Activated CD4-positive, CD25-positive, alpha-beta regulatory T cell (primary cell): Measurements from ENCODE around the gene RB1.
"Not testable (repeated sequence)": the region's sequence is repeated elsewhere in the genome, so short reads cannot be mapped to it uniquely, and the experiment has no call there.

ENCODE experiments used
- DNase-seq, 4 experiments: peaks; one replicate each; lab custom pipeline; 2025; lab: John Stamatoyannopoulos, UW

RB1 gene

GRCh38 chr13:48410199-48410598, 106.6 kb downstream of the RB1 start:
- DNase-seq = no peak

DNA sequence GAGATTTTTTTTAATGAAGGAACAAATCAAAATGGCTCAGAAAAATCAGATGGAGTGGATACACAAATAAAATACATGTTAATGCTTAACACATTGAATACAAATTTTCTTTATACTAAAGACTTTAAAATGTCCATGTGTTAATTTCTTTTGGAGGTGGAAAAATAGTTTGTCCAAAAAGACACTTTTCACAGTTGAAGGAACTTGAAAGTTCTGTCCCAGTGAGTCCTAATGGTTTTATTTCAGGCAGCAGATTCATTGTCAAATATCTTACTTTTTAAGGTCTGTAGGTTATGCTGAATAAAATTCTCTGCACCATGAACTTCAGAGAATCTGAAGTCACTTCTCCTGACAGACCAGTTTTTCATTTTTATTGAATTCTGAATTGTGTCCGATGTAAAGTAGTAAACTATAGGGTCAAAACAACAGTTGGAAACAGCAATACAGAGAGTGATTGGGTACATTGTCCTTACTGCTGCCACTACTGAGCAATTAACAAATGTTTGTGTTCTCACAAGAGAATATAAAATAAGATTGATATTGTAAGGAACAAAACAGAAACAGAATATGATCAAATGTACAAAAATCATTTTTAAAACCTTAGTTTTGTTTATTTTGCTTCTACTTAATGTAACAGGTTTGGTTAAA, 107.7 kb downstream of the RB1 start:
- no peak for DNase-seq

DNA sequence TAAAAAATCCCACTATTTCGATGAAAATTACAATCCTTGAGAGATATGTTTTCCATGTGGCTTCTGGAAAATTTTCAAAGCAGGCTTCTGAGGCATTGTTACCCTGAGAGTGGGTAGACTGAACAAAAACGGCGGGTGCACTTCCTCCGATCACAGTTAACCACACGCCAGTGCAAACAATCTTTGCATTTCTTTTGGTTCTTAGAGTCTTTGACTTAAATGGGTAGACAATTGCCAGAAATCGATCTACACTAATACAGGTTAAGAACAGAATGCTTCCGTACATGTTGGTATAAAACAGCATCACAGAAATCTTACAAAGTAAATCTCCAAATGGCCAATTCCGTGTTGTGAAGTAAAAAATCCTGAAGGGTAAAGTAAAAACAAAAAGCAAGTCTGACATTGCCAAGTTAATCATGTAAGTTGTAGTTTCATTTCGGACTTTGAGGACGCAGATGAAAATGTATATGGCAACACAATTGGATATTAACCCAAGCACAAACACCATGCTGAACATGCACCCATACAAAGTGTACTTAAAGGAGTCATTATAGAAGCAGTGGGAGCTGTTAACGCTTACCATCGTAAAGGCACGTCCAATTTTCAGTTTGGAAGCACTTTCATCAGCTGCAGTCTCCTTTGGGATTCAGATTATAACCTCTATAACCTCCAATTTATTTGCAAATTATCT, 108.4 kb downstream of the RB1 start:
- DNase-seq = peak in 2 of 4 experiments; percentile 2 to 13

GRCh38 chr13:48412881-48413351, 109.4 kb downstream of the RB1 start, which contains the start of gene LPAR6:
Gene LPAR6 (minus strand): TSS chr13:48413113. CDS start chr13:48412423, 690 bp downstream.
- DNase-seq = no peak

DNA sequence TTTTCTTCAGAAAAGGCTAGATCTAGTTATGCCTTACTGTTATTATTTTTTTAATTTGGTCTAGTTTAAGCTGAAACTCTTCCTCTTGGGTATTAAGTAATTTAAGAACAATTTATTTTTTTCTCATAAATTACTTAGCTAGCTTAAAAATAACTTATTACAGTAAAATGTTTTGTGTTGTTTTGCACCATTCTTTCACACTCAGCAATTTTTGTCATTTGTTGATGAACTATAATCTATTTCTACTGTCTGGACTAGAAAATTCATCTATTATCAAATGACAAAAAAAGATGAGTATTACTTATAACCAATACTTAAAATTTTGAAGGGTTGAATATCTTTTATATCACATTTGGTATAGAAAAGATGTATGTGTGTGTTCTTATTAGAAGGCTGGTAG, 111.0 kb downstream of the RB1 start:
- DNase-seq = no peak

GRCh38 chr13:48415516-48415915, 112.0 kb downstream of the RB1 start:
- DNase-seq = no peak

DNA sequence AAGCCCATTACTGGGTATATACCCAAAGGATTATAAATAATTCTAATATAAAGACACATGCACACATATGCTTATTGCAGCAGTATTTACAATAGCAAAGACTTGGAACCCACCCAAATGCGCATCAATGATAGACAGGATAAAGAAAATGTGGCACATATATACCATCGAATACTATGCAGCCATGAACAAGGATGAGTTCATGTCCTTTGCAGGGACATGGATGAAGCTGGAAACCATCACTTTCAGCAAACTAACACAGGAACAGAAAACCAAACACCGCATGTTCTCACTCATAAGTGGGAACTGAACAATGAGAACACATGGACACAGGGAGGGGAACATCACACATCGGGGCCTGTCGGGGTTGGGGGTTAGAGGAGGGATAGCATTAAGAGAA, 118.5 kb downstream of the RB1 start:
- not testable (repeated sequence) for DNase-seq

DNA sequence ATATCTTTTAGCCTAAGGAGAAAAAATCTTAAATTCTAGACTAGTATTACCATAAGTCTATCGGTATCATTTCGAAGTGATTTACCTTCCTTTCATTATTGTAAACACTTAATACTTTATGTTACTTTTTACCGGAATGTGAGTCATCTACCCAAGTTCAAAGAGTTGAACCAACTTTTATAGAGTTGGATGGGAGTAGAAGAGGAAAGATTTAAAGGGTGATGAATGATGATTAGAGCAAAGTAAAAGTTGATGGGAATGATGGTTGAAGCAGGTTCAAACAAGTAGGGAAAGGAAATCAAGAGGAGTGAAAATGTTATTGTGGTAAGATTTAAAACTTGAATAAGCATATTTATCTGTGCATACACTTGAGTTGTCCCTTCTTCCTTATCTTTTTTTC, 120.7 kb downstream of the RB1 start:
- DNase-seq = no peak

GRCh38 chr13:48426052-48426451, 122.5 kb downstream of the RB1 start:
- DNase-seq = no peak

GRCh38 chr13:48426755-48427298, 123.3 kb downstream of the RB1 start:
- DNase-seq = not testable (repeated sequence)

- DNase-seq = no peak
These were observed 125.5 kb downstream of the RB1 start for GRCh38 chr13:48429036-48429435.

- no peak for DNase-seq
These were observed 126.3 kb downstream of the RB1 start for GRCh38 chr13:48429886-48430285.

DNA sequence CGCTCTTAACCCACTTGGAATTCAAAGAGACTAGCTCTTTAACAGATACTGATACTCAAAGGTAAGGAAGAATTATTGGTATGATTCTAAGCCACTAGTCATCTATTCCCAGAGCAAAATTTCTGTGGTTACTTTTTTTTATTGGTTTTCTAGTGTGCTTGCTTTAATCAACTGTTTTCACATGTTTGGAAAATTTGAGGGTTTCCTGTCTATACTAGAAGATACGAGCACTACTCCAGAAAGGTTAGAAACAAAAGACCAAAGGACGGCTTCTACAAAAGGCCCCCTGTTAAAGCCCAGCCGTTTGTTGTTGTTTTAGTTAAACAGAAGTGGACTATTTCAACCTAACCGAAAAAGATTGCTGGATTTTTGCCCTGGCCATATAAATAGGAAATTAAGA, 127.9 kb downstream of the RB1 start:
- no peak for DNase-seq

DNA sequence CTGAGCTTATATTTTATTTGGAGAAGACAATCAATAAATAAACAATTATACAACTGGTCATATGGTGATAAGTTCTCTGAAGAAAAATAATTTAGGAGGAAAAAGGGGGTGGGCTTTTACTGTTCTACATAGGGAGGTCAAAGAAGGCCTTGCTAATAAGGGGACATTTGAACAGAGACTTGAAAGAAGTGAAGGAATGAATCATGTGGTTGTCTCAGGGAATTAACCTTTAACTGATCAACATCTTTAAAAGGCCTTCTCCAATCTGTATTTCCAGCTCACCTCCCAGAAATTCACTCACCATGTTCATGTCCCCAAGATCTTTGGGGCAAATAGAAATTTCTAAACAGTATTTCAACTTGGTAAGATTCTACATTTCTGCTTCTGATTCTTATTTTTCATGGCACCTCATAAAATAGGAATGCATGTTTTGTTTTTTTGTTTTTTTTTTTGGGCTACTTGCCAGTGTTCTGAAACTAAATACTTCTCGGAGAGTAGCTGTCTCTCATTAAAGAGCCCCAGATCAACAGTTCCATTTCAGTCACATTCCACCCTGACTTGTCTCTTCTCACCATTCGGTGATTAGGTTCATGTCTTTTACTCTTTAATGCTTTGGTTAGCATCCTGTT, 128.6 kb downstream of the RB1 start:
- DNase-seq = no peak

DNA sequence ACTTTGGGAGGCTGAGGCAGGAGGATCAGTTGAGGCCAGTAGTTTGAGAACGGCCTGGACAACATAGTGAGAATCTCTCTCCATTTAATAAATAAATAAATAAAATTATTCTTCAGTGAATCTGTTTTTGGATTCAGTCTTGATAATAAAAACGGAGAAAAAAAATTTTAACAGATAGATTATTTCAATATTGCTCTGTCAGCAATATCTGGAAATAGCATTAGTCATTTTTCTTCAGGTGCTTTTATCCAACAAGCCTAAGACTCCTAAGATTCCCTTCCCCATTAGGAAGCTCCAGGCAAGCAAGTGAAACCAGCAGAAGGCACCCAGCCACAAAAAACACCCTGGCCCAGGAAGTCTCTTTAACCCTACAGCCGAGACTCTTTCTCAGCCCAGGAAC, 130.6 kb downstream of the RB1 start:
- DNase-seq = no peak

DNA sequence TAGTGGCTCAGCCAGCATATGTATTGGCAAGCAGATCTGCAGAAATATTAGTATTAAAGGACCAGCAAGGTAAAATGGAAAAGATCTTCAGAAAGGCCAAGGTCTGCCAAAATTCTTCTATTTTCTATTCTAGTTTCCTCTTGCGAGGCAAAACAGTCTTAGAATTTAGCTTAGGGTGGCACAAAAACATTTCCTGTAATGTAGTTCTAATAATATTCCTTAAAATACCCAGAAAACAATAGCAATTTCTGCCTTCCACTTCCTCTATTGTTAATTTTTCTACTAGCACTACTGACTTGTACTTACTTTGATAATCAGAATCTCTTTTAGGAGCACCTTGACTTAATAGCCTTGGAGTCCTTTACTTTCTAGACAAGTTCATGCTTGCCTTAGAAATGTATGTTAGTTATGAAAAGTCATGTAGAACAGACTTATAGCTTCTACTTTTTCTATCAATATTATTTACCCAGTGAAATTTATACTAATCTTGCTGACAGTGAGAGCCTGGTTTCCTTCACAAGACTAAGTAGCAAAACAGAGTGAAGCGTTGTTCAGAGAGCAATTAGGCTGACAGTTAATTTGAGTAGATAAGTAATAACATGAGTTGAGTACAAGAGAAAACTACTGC, 133.2 kb downstream of the RB1 start:
- DNase-seq = no peak

GRCh38 chr13:48437371-48437770, 133.8 kb downstream of the RB1 start:
- DNase-seq = no peak

DNA sequence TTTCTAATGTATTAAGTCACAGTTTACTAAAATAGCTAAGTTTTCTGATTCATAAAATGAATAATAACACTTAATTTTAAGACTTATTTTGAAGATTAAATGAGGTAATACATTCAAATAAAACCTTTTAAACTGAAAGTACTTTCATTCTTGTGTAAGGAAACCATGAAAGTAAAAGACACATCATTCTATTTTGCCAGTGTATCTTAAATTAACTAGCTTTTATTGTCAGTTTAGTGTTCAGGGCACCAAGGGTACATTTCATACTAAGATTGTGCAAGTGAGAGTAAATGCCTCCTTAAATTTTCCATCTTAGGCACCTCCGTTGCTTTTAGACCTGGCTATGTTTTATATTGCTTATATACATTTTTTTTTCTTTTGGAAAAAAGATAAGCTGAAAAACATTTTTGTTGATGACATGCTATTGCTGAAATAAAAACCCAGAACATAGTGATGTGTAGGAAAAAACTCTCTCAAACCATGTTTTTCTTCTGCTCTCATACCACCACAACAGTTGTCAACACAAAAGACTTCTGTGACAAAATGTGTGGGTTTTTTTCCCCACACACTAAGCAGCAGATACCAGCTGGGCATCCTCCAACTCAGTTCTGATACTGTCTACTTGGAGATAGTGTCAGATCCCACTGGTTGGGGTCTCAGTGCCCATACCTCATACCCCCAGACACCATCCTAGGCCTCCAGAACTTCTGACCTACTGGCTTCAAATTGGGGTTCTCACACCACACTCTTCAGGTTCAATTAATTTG, 140.1 kb downstream of the RB1 start:
- no peak for DNase-seq

DNA sequence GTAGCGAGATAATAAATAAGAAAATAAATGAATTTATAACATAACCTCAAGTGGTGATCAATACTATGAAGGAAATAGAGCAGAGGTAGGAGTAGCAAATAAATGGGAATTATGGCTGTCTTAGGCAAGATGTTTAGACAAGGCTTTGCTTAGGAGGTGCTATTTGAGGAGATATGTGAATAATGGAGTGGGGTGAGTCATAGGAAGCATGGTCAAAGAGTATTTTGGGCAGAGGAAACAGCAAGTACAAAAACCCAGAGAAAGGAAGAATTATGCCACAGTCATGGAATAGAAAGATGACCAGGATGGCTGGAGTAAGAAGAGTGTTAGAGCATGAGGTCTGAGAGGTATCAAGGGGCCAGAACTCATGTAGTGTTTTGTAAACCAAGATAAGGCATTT, 142.9 kb downstream of the RB1 start:
- DNase-seq = no peak

DNA sequence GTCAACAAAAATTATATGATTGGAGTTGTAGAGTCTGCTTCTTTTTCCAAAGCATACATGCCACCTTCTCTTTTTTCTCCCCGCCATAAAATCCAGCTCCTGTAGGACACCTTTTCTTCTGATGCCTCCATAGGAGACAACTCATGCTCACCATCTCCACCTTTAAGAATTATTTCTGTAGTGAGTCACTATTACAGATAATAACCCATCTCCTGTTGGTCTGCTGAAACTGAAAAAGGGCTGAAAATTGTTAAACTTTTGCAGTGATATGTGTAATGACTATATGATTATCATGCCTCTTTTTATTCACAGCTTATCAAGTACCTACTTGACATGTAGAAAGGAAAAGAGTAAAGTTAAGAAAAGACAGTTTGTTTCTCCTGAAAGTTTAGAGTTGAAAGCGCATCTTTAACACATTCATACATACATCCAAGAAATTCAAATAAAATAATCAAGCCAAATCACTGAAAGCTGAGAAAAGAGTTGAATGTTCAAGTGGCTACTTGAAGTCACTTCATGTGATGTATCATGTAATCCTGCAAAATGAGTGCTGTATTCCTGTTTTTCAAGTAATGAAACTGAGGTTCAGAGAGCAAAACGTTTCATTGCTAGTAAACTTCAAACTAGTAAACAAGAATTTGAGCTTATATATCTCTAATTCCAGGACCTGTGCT, 144.9 kb downstream of the RB1 start:
- no peak for DNase-seq

DNA sequence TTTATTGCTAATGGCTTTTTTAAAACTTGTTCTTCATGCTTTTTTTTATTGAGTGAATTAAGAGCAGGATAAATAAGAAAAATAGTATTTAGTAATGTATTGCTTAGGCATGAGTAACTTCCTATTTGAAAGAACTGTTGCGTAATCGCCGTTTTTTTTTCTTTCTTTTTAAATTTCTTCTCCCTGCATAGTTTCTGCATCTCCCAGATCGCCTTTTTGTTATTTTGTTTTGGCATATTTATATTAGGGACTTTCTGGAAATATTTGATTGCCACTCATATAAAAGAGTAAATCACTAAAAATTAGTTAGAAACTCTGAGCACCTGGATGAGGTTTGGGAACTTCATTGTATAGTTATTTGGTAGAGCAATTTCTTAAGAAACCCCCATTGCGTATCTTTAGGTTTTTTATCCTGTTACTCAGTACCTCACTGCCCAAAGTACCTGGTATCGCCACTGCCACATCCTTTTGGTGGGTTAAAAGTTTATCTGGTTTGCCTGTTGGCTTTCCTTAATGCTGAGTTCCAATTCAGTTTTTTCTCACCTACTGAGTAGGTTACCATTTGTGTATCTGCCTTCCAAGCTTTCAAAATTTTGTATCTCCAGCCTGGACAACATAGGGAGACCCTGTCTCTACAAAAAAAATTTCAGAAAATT, 145.5 kb downstream of the RB1 start:
- no peak for DNase-seq
